ENCODE data around the gene MSI2.

Gene MSI2

GRCh38 chr17:57343717-57344116, 87.4 kb downstream of the MSI2 start:
- DNase-seq (ENCODE audit: low read depth), result no peak

GRCh38 chr17:57344261-57344660, 87.9 kb downstream of the MSI2 start:
- DNase-seq (ENCODE audit: low read depth), result no peak

- no peak for DNase-seq (ENCODE audit: low read depth)
These were observed 93.4 kb downstream of the MSI2 start for GRCh38 chr17:57349541-57350247.

GRCh38 chr17:57350266-57350665, 93.9 kb downstream of the MSI2 start:
- DNase-seq (ENCODE audit: low read depth), result no peak

DNA sequence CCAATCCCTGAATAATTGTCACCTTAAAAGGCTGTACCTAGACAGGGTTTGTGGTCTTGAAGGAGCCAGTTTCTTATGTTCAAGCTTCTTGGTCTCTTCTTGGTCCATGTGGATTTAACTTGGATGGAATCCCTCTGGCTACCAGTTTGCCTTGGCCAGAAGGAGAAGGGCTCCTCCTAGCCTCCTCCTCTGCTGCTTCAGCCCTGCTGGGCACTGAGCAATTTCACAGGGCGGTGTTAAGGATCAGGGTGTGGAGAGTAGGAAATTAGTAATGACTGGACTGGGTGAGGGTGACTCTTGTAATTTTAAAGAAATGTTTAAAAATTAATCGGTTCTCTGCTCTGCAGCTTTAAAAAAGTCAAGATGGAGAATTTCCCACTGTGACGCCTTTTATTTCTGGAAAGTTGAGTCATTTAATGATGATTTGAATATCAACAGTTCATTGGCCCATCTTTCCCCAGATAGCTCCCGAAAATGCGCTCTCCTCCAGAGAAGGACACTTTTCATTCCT, 96.4 kb downstream of the MSI2 start:
- DNase-seq (ENCODE audit: low read depth), result no peak

- DNase-seq (ENCODE audit: low read depth), result no peak
These were observed 98.3 kb downstream of the MSI2 start for GRCh38 chr17:57354673-57355072.

- DNase-seq (ENCODE audit: low read depth), result no peak
These were observed 99.0 kb downstream of the MSI2 start for GRCh38 chr17:57355090-57355859.

DNA sequence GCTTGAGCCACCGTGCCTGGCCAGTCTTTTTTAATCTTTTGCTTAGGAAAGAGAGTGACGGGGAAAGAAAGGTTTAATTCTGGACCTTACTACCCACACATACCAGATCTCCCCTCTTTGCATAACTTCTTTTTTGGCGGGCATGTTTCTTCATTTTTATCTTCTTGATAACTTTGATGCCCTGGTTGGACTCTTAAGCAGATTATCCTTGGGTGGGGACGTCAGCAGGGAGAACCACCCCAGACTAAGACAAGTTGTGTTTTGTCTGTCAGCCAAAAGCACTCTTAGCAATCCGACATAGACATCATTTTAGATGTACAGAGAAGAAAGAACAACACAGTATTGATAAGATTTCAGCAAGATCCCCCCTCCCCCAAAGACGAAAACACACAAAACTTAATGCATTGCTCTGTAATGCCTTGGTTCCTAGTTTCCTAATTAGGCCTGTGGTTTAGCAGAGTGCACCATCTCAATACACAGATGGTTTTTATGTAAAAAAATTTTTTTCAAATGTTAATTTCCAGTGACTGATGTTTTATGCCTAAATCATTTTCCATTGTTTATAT, 99.9 kb downstream of the MSI2 start:
- DNase-seq (ENCODE audit: low read depth), result no peak

DNA sequence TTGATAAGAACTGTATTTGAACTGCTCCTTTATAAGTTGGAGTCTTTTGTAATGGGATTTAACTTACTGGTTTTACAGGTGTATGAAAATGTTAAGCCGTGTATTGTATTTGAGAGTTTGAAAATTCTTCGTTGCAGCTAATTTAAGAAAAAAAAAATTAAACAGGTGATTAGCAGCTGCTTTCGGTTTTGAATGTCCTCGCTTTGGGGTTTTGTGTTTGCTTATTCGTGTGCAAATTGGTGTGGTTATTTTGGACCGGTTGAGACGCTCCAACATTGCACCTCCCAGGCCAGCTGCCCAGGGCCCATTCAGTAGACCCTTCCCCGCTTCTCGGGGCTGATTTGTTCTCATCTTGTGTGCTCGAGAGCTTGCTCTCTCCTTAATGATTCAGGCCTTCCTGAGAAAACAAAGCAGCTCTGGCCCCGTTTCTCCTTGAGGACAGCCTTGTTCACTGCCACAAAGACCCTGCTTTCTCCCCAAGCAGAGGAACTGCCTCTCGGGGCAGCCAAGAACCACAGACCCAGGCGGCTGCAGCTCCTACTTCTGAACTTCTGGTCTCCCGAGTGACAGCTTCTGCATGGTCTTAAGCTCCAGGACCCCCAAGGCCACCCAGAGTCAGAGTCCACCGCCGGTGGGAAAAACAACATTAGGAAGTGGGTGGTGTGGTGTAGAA, 100.5 kb downstream of the MSI2 start:
- no peak for DNase-seq (ENCODE audit: low read depth)

DNA sequence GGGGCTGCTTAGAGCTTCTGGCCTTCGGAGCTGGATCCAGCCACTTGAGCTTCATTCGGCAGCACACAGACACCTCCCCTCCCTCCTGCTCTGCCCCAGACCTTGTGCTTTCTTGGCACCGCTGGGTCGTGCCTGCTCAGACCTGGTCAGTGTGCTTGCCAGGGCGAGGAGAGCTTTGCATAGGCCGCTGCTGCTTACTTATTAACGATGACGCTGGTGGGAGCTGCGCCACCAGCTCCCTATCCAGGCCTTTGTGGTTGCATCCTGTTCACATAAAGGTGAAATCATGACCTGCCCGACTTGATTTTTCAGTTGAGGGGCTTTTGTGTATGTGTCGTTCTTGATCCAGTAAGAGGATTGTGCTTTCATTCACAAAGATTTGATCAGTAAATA, 101.1 kb downstream of the MSI2 start:
- no peak for DNase-seq (ENCODE audit: low read depth)

- no peak for DNase-seq (ENCODE audit: low read depth)
These were observed 101.6 kb downstream of the MSI2 start for GRCh38 chr17:57357830-57358430.

DNA sequence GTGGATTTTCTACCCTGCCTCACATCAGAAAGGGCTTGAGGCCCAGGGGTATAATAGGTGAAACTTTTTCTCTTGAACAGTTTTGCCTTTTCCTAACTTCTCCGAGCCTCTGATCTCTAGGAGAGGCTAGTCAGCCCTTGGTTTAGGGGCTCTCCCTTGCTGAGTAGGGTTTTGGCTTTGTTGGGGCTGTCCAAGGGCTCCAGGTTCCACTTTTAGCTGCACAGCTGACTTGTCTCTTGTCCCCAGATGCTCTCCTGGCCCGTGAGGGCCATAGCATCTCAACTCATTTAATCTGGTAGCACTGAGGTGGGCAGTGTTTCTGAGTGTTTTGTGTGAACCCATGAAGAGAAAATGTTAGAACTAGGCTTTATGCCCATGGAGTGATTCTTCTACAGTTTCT, 103.9 kb downstream of the MSI2 start:
- no peak for DNase-seq (ENCODE audit: low read depth)

GRCh38 chr17:57362797-57363556, 106.7 kb downstream of the MSI2 start:
- DNase-seq (ENCODE audit: low read depth), result no peak

- no peak for DNase-seq (ENCODE audit: low read depth)
These were observed 107.3 kb downstream of the MSI2 start for GRCh38 chr17:57363580-57363979.

DNA sequence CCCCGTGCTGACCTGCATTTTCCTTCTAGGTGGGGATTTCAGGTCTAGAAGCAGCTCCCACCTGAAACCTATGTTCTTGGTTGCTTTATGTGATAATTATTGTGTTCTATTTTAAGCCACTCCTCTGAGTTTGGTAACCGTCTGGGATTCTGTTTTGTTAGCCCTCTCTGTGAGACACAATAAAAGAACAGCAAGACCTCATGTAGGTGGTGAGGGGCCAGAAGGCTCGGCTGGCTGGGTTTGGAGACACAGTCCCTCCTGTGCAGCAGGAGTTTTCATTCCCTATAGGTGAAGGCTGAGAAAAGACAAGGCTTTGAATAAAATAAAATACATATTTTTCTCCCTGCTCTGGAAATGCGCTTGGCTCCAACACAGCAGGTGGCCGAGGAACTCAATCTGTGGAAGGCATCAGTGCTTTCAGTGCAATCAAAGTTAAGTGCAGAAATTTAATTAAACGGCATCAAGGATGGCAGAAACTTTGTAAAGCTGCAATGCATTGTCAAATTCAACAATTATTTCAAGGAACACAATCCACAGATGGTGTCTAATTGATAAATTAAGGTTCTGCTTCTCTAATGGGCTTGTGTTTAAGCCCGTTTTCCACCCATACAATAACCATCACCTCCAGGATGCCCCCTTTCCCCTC, 107.8 kb downstream of the MSI2 start:
- no peak for DNase-seq (ENCODE audit: low read depth)

- DNase-seq (ENCODE audit: low read depth), result no peak
These were observed 109.1 kb downstream of the MSI2 start for GRCh38 chr17:57365420-57365819.

GRCh38 chr17:57366177-57366557, 109.8 kb downstream of the MSI2 start:
- no peak for DNase-seq (ENCODE audit: low read depth)

DNA sequence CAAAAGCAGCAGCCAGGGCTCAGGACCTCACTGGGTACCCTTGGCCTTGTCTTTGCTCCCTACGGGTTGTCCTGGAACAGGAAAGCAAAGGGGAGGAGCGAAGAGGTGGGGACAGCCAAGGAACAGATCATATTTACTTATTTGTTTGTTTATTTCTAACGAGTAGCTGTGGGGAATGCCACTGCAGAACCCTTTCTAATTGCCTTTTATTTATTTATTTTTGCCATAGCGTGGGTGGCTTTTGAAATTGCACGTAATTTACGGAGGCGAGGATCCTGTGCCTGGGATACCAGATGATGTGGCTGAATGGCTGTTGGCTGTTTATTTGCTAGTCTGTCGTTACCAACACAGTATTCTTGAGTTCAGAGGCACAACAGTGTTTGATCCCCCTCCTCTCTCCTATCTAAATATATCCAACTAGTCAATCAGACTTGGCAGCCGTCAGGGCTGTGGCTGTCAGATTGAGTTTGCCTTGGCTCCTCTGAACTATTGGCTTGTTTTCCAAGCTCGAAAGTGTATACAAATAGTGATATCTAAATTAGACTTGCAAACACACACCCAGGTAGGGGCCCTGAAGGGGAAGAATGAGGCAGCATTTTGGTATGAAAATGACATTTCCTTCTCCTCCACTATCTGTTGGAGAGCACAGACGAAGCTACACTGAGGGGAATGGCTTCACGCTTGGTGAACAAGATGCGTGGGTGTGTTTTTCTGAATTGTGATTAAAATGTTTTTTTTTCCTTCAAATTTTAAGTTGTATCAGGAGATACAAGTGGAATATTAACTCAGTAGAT, 110.4 kb downstream of the MSI2 start:
- DNase-seq (ENCODE audit: low read depth), result no peak

DNA sequence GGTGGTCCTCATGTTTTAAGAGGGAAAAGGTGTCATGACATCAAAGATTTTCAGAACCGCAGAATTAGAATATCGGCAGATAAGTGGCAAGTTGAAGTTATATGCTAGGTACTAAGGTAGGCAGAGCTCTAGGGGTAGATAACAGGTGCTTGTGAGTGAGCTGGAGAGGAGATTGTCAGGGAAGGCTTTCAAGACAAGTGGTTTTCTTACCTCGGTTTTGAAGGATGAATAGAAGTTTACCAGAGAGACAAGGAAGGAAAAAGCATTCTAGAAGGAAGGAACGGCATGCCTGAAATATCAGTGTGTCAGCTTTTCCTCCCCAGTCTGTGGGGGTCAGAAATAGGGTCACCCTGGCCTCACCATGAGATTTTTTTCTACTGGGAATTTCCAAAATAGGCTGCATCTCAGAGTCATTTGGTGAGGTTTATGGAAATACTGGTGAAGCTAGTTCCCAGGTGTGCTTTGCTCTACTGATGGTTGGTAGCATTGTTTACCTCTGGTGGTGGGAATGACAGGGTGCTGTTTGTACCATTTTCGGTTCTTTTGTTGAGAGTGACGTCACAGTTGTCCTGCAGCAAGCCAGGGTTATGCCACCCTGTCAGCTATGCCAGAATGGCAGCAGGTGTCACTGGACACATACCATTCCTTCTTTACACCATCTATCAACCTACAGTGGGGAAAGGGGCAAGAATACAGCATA, 112.5 kb downstream of the MSI2 start:
- DNase-seq (ENCODE audit: low read depth), result no peak

All from stimulated activated CD4-positive, alpha-beta T cell treated with anti-CD3 and anti-CD28 coated beads, Interleukin-2, amount 100 ng/mL, for 4 hours (primary cell).